NCI-H2029 treated with DMSO at 0.1 percent for 48 hours (cell line): ENCODE measurements around the gene SNX3.

Experiments used
- DNase-seq: peaks from one replicate; lab custom pipeline; 2025; lab: John Stamatoyannopoulos, UW

SNX3 gene

GRCh38 chr6:108203189-108204112 lies 57.4 kb downstream of the SNX3 start:
- DNase-seq: no peak

- DNase-seq: no peak
These were observed 60.2 kb downstream of the SNX3 start for GRCh38 chr6:108200631-108201030.

DNA sequence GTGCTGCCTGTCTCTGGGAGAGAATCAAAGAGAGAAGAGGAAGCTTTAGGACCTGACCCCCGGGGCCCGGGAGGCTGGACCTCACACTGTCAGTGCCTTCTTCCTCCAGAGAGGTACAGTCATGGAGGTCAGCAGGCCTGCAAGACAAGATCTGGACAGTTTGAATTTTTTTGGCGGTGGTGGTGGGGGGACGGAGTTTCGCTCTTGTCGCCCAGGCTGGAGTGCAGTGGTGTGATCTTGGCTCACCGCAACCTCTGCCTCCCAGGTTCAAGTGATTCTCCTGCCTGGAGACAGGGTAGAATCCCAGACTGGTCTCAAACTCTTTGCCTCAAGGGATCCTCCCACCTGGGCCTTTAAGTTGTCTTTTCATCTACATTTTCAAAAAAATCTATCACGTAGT lies 60.7 kb downstream of the SNX3 start:
- no peak for DNase-seq

GRCh38 chr6:108198761-108199498 lies 61.9 kb downstream of the SNX3 start:
- no peak for DNase-seq

- DNase-seq: no peak
These were observed 65.6 kb downstream of the SNX3 start for GRCh38 chr6:108195209-108195608.

- no peak for DNase-seq
These were observed 66.3 kb downstream of the SNX3 start for GRCh38 chr6:108194503-108194902.

- DNase-seq: no peak
These were observed 67.0 kb downstream of the SNX3 start for GRCh38 chr6:108193835-108194234.

- DNase-seq: no peak
These were observed 67.7 kb downstream of the SNX3 start for GRCh38 chr6:108193131-108193530.

DNA sequence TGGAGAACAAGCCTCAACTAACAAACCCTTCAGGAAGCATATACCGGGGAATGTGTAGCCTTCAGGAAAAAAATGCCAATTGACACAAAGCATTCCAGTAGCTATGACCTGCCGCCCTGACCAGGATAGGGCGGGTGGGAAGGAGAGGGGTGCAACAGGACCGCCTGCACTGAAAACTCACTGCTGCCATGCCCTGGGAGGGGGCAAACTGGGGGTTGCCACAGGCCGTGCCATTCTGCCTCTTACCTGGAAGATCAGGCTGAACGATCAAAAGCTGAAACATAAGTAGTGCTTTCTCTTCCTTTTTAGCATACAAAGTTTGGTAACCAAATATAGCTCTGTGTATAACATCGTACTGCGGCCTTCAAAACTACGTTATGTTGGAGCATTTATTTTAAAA lies 73.3 kb downstream of the SNX3 start:
- no peak for DNase-seq

DNA sequence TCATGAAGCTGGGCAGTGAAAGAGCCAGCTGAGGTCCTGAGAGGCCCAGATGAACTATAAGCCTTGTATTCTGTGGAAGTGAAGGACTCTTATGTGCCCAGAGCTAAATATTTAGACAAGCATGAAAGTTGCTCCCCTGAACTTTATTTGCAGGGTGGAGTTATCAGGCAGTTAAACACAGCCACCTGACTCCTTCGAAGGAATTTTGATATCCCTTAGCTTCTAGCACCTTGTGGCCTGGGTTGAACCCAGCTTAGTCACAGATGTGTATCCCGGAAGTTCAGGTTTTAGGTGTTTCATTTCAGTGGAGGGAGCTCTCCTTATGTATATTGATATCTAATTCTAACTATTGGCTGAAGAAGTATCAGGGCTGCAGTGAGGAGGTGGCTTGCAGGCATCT lies 74.6 kb downstream of the SNX3 start:
- DNase-seq: no peak

DNA sequence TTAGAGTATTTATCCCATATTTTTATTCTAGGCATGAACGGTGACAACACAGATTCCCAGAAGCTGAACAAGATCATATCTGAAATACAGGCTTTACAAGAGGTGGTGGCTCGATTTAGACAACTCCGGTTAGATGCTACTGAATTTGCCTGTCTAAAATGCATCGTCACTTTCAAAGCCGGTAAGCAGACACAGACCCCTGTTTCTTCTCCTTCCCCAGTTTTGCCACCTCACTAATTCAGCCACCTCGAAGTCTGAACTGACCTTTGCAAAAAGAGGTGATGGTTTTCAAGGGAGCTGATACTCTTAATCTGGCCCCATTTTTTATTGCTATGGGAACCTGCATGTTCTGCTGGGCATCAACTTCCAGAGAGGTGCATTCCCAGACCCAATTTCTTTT lies 80.1 kb downstream of the SNX3 start:
- DNase-seq: no peak

- DNase-seq: no peak
These were observed 80.6 kb downstream of the SNX3 start for GRCh38 chr6:108180266-108180665.

DNA sequence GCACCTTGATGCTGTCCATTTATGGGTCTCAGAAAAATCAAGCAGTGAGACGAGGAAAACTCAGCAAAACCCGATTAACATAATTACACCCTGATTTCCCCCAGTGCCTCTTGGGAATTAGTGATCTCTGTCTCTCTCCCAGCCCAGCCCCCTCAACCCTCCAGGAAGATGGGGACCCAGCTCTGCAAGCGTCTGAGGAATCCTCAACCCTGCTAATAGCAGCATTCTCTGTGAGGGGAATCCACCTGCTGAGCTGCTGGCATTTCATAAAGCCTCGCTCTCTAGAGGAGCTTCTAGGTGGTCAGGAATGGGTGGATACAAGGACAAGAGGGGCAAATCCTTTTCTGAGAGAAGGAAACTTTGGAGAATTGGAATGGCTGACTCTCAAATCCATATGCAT lies 81.1 kb downstream of the SNX3 start:
- DNase-seq: no peak

GRCh38 chr6:108176281-108177089 lies 84.4 kb downstream of the SNX3 start:
- no peak for DNase-seq

GRCh38 chr6:108175592-108176279 lies 85.1 kb downstream of the SNX3 start:
- DNase-seq: no peak

GRCh38 chr6:108175176-108175591 lies 85.7 kb downstream of the SNX3 start:
- DNase-seq: no peak

DNA sequence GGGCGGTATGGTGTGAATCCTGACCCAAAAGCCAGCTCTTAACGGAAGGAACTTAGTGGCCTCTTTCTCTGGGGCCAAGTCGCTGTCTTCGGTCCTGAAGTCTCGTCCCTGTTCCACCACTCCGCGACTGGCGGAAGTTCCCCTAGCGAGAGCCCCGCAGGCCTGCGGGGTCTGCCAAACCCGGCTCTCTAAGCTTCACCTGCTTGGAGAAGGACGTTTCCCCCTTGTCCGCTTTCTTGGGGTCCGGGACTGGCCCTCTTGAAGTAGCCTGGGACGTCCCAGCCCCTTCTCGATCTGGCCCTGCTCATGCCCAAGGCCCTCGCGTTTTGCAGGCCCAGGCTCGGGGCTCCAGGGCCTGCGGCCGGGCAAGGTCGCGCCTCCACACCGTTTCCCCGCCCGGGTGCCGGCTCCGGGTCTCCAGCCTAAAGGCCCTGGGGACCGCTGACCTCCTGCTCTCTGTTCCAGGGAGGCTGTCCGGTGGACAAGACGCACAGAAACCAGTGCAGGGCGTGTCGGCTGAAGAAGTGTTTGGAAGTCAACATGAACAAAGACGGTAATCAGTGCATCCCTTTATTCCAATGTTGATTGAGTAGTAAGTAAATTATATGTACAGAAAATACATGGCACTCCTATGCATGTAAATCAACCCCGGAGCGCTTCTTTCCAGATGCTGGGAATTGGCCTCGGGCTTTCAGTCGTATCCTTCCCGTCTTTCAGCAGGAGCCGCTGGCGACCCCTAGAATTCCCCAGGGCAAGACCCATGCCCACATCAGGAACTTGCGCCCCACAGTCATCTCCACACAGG lies 86.3 kb downstream of the SNX3 start:
- DNase-seq: no peak

- DNase-seq: no peak
These were observed 88.8 kb downstream of the SNX3 start for GRCh38 chr6:108171918-108172516.

DNA sequence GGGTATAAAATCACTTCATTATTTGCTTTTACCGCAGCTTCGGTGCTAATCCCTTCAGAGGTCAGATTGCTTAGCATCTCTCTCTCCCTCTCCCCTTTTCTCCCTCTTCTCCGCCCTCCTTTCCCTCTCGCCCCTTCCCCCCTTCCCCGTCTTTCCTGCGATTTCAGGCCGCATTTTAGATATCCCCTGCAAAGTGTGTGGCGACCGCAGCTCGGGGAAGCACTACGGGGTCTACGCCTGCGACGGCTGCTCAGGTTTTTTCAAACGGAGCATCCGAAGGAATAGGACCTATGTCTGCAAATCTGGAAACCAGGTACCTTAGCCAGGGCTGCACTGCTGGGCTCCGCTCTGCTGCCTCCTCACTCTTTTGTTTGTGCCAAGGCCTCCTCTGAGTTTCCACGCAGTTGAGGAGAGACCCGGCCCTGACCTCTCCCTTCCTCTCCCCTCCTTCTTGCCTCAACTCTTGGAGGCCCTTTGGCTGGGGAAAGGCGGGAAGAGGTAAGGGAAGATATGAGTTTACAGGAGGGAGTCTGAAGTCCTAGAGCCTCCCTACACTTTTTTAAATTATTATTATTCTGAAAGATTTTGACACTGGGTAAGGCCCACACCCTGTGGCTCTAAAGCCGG lies 89.4 kb downstream of the SNX3 start:
- no peak for DNase-seq
